ENCODE data around the gene INSL3.

GRCh38 chr19:17770613-17771012 lies 50.7 kb downstream of the INSL3 start:
- no peak for TF ChIP-seq EZH2 (IDR thresholded peaks at IDR 0.05; ENCODE audit: borderline replicate concordance, low read depth, low read length, poor library complexity, severe bottlenecking)
- no peak for TF ChIP-seq CTCF (conservative IDR thresholded peaks at IDR 0.05; ENCODE audit: low read depth, low read length)
